Neural cell (in vitro differentiated cells): ENCODE data around the gene KIF5C. TPM values are rescaled to one million over a fixed set of nuclear protein-coding genes. Genes with fewer than 3 reads are reported as not detected.

Experiments
- H2AFZ ChIP-seq: fragments of 200-600, 300-800 bp; sonication (generic), shearing (Covaris generic); 2 replicates; pipeline ENCODE4 v1.6.0; 2014; ENCODE audit warnings: low read depth, mild to moderate bottlenecking, antibody characterized with exemption, low read length, moderate library complexity
- H3F3A ChIP-seq: fragments of 200-600 bp; shearing (Covaris generic); 2 replicates; pipeline ENCODE4 v1.6.1; 2016; ENCODE audit warnings: mild to moderate bottlenecking, moderate library complexity, mixed read lengths, antibody characterized with exemption, low read length; ENCODE audit not compliant: insufficient read depth, poor library complexity, severe bottlenecking
- H3K27ac ChIP-seq: fragments of 200-600, 300-800 bp; sonication (generic), shearing (Covaris generic); 2 replicates; pipeline ENCODE4 v1.5.1; 2014; ENCODE audit warnings: mild to moderate bottlenecking, low read length, moderate library complexity
- H3K27me3 ChIP-seq: fragments of 300-800, 200-600 bp; sonication (generic), shearing (Covaris generic); 2 replicates; pipeline ENCODE4 v1.6.0; 2014; ENCODE audit warnings: mild to moderate bottlenecking, low read depth, low read length, moderate library complexity; ENCODE audit not compliant: insufficient read depth
- H3K36me3 ChIP-seq: fragments of 300-800, 200-600 bp; sonication (generic), shearing (Covaris generic); 2 replicates; pipeline ENCODE4 v1.5.1; 2014; ENCODE audit warnings: mild to moderate bottlenecking, antibody characterized with exemption, low read length, moderate library complexity; ENCODE audit not compliant: insufficient read depth
- H3K4me2 ChIP-seq: fragments of 300-800, 200-600 bp; sonication (generic), shearing (Covaris generic); 2 replicates; pipeline ENCODE4 v1.6.0; 2014; ENCODE audit warnings: mild to moderate bottlenecking, low read length
- H3K4me3 ChIP-seq: fragments of 300-800, 200-600 bp; sonication (generic), shearing (Covaris generic); 2 replicates; pipeline ENCODE4 v1.5.1; 2014; ENCODE audit warnings: mild to moderate bottlenecking, low read length, moderate library complexity
- H3K79me2 ChIP-seq: fragments of 200-600 bp; shearing (Covaris generic); replicated peaks from 2 replicates; pipeline ENCODE4 v1.6.0; 2014; ENCODE audit warnings: mild to moderate bottlenecking, low read length, moderate library complexity; ENCODE audit not compliant: insufficient read depth
- H3K9ac ChIP-seq: fragments of 300-800, 200-600 bp; sonication (generic), shearing (Covaris generic); 2 replicates; pipeline ENCODE4 v1.6.1; 2016; ENCODE audit warnings: mild to moderate bottlenecking, low read length, mixed read lengths
- H3K9me2 ChIP-seq: fragments of 200-600 bp; shearing (Covaris generic); 2 replicates; pipeline ENCODE4 v1.6.1; 2016; ENCODE audit warnings: mild to moderate bottlenecking, low read length, mixed read lengths; ENCODE audit not compliant: insufficient read depth
- H3K9me3 ChIP-seq: fragments of 200-600, 300-800 bp; sonication (generic), shearing (Covaris generic); 2 replicates; pipeline ENCODE4 v1.6.1; 2016; ENCODE audit warnings: mild to moderate bottlenecking, mixed run types, low read length, moderate library complexity, mixed read lengths
- H4K20me1 ChIP-seq: fragments of 200-600 bp; shearing (Covaris generic); 2 replicates; pipeline ENCODE4 v1.6.1; 2016; ENCODE audit warnings: mild to moderate bottlenecking, mixed run types; ENCODE audit not compliant: insufficient read depth
- CTCF ChIP-seq: fragments of 450-650 bp; IDR thresholded peaks from 2 replicates; pipeline ENCODE4 v1.5.1; 2014; ENCODE audit warnings: antibody characterized with exemption, mild to moderate bottlenecking, moderate library complexity; ENCODE audit not compliant: poor library complexity, severe bottlenecking
- EP300 ChIP-seq: fragments of 450-650 bp; conservative IDR thresholded peaks from 2 replicates; pipeline ENCODE4 v1.6.1; 2014; ENCODE audit warnings: antibody characterized with exemption, mild to moderate bottlenecking, moderate library complexity; ENCODE audit not compliant: poor library complexity, severe bottlenecking
- EZH2 ChIP-seq: fragments of 200-600, 300-800 bp; shearing (Covaris generic), sonication (generic); IDR thresholded peaks from 2 replicates; pipeline ENCODE4 v1.6.1; 2014; ENCODE audit warnings: antibody characterized with exemption, low read length, borderline replicate concordance, mild to moderate bottlenecking; ENCODE audit not compliant: insufficient read depth, poor library complexity, severe bottlenecking
- MXI1 ChIP-seq: fragments of 450-650 bp; conservative IDR thresholded peaks from 2 replicates; pipeline ENCODE4 v1.6.1; 2014; ENCODE audit warnings: antibody characterized with exemption, mild to moderate bottlenecking; ENCODE audit not compliant: poor library complexity, severe bottlenecking
- POLR2AphosphoS5 ChIP-seq: IDR thresholded peaks from 2 replicates; pipeline ENCODE4 v1.6.1; 2012
- RAD21 ChIP-seq: fragments of 450-650 bp; conservative IDR thresholded peaks from 2 replicates; pipeline ENCODE4 v1.6.1; 2014; ENCODE audit warnings: antibody characterized with exemption, mild to moderate bottlenecking, moderate library complexity
- REST ChIP-seq: IDR thresholded peaks from 2 replicates; pipeline ENCODE4 v1.6.1; 2012; ENCODE audit warnings: borderline replicate concordance
- SMC3 ChIP-seq: fragments of 450-650 bp; conservative IDR thresholded peaks from 2 replicates; pipeline ENCODE4 v1.6.1; 2014; ENCODE audit warnings: antibody characterized with exemption, mild to moderate bottlenecking, moderate library complexity; ENCODE audit not compliant: poor library complexity
- TAF1 ChIP-seq: IDR thresholded peaks from 2 replicates; pipeline ENCODE4 v1.6.1; 2012; ENCODE audit warnings: low read depth
- polyA plus RNA-seq: library from polyadenylated mRNA; depleted of rRNA; stranded (reverse); fragments of >200 nt; gene quantifications from 2 replicates; pipeline ENCODE4 v1.2.3, GENCODE V29; 2014

The KIF5C gene
- polyA plus RNA-seq, 1 donor from 2014 or later: 527 TPM

GRCh38 chr2:148952621-148953020 lies 77.6 kb downstream of the KIF5C start:
- H3K9me3 ChIP-seq: no peaks in the 10 kb centered on the region
- no peak overlapping the region for H3K4me3 ChIP-seq
- H2AFZ ChIP-seq: no peak overlapping the region
- no peaks in the 10 kb centered on the region for H3K9me2 ChIP-seq
- peaks cover 25% of the 10 kb centered on the region for H3K36me3 ChIP-seq
- no peaks in the 10 kb centered on the region for H3F3A ChIP-seq
- H3K4me2 ChIP-seq: no peak overlapping the region
- H3K27ac ChIP-seq: no peak overlapping the region
- H3K27me3 ChIP-seq: no peaks in the 10 kb centered on the region
- no peaks in the 10 kb centered on the region for H3K79me2 ChIP-seq
- no peak overlapping the region for H3K9ac ChIP-seq
- TF ChIP-seq REST (no peak), SMC3 (no peak), RAD21 (no peak), EZH2 (no peak), EP300 (no peak), POLR2AphosphoS5 (no peak), TAF1 (no peak), CTCF (no peak), MXI1 (no peak)
- H4K20me1 ChIP-seq: no peaks in the 10 kb centered on the region

GRCh38 chr2:148953426-148953825 lies 78.4 kb downstream of the KIF5C start:
- Histone ChIP-seq H3K9ac (no peak overlapping the region), H3K9me2 (no peaks in the 10 kb centered on the region), H3K36me3 (peaks cover 27% of the 10 kb centered on the region), H3K27me3 (no peaks in the 10 kb centered on the region), H4K20me1 (no peaks in the 10 kb centered on the region), H3K4me2 (no peak overlapping the region), H3K9me3 (no peaks in the 10 kb centered on the region), H3K79me2 (no peaks in the 10 kb centered on the region), H3K4me3 (no peak overlapping the region), H2AFZ (no peak overlapping the region), H3F3A (no peaks in the 10 kb centered on the region), H3K27ac (no peak overlapping the region)
- TF ChIP-seq RAD21: no peak
- TF ChIP-seq EZH2: no peak
- TF ChIP-seq MXI1: no peak
- TF ChIP-seq REST: no peak
- no peak for TF ChIP-seq TAF1
- no peak for TF ChIP-seq POLR2AphosphoS5
- no peak for TF ChIP-seq EP300
- TF ChIP-seq CTCF: no peak
- TF ChIP-seq SMC3: no peak
